ENCODE measurements around the gene NCBP3. TPM values are rescaled to one million over a fixed set of nuclear protein-coding genes. Genes with fewer than 3 reads are reported as not detected.

Gene NCBP3
- total RNA-seq, 1 donor from 2014 or later, result 34.9 TPM

GRCh38 chr17:3768341-3768740 lies 77.7 kb downstream of the NCBP3 start:
- ATAC-seq, result no peak
- no peaks in the 10 kb centered on the region for H3K4me1 ChIP-seq
- DNase-seq, result no peak

DNA sequence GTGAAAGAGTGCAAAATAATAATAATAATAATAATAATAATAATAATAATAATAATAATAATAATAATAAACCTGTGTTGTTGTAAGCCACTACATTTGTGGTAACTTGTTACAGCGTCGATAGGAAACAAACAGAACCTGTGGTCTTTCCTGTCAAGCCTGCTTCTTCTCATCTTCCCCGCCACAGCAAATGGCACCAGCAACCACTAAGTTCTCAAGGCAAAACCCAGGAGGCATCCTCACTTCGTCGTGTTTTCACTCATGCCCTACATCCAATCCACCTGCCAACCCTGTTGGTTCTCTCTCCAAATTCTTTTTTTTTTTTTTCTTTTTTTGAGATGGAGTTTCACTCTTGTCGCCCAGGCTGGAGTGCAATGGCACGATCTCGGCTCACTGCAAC lies 79.3 kb downstream of the NCBP3 start:
- ATAC-seq, result no peak
- Histone ChIP-seq H3K27ac (no peak overlapping the region), H3K27me3 (no peaks in the 10 kb centered on the region), H3K4me3 (no peak overlapping the region), H3K4me1 (no peaks in the 10 kb centered on the region), H3K9me3 (no peaks in the 10 kb centered on the region), H3K36me3 (no peaks in the 10 kb centered on the region)
- no peak for DNase-seq
- TF ChIP-seq CTCF (IDR thresholded peaks at IDR 0.05), result no peak
- intact Hi-C loops (cut with DNase I), result no loop called here

More at GRCh38 chr17:3768341-3768740, 77.7 kb downstream of the NCBP3 start:
- Histone ChIP-seq H3K36me3 (no peaks in the 10 kb centered on the region), H3K27me3 (no peaks in the 10 kb centered on the region), H3K9me3 (no peaks in the 10 kb centered on the region), H3K4me3 (no peak overlapping the region), H3K27ac (no peak overlapping the region)
- intact Hi-C loops (cut with DNase I), result no loop called here
- no peak for TF ChIP-seq CTCF (IDR thresholded peaks at IDR 0.05)

DNA sequence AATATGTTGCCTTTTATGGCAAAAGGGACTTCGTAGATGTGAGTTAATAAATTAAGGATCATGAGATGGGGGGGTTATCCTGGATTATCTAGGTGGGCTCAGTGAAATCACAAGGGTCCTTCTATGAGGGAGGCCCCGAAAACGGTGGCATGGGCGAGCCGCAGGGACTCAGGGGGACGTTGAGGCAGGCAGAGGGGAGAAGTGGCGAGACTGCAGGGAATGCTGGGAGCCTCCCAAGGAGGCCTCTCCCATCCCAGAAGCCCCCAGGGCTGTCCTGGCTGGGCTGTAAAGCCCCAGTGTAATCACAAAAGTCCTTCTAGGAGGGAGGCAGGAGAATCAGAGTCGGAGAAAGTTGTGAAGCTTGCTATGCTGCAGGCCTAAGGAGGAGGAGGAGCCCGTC lies 80.1 kb downstream of the NCBP3 start:
- Histone ChIP-seq H3K4me1 (no peaks in the 10 kb centered on the region), H3K4me3 (no peak overlapping the region), H3K27ac (peak overlapping the region; percentile 17), H3K9me3 (no peaks in the 10 kb centered on the region), H3K27me3 (no peaks in the 10 kb centered on the region), H3K36me3 (no peaks in the 10 kb centered on the region)
- ATAC-seq (no peak), DNase-seq (no peak)
- intact Hi-C loops (cut with DNase I), result no loop called here
- no peak for TF ChIP-seq CTCF (IDR thresholded peaks at IDR 0.05)

GRCh38 chr17:3763777-3764170 lies 82.3 kb downstream of the NCBP3 start:
- TF ChIP-seq CTCF (IDR thresholded peaks at IDR 0.05), result no peak
- Histone ChIP-seq H3K27me3 (no peaks in the 10 kb centered on the region), H3K4me3 (peak overlapping the region; percentile 8), H3K4me1 (no peaks in the 10 kb centered on the region), H3K9me3 (no peaks in the 10 kb centered on the region), H3K36me3 (no peaks in the 10 kb centered on the region), H3K27ac (no peak overlapping the region)
- ATAC-seq (peak; percentile 6), DNase-seq (no peak)
- intact Hi-C loops (cut with DNase I), result no loop called here

DNA sequence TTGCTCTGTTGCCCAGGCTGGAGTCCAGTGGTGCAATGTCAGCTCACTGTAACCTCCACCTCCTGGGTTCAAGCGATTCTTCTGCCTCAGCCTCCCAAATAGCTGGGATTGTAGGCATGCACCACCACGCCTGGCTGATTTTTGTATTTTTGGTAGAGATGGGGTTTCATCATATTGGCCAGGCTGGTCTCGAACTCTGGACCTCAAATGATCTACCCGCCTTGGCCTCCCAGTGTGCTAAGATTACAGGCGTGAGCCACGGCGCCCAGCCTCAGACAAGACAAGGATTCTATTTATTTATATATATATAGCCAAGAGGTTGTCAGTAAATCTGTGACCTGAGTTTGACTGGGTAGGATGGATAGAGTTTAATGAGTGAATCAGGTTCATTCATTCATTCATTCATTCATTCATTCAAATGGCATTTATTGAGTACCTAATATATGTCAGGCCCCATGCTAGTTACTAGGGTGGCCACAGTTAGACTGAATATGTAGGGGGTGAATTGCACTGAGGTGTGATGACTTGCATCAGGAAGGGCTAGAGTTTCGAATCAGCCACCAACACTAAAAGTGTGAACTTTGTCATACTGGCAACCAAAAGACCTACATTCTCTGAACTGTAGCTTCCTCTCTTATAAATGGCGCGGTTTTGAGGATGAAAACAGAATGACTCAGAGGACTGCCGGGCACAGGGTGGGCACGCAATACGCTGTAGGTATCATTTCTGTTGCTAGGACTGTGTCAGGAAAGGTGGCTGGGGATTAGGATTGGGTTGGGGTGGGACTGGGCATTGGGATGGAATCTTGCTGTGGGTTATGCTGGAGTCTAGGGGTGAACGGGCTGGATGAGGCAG lies 82.9 kb downstream of the NCBP3 start:
- Histone ChIP-seq H3K4me3 (peak overlapping the region; percentile 8), H3K36me3 (no peaks in the 10 kb centered on the region), H3K27me3 (no peaks in the 10 kb centered on the region), H3K9me3 (no peaks in the 10 kb centered on the region), H3K4me1 (no peaks in the 10 kb centered on the region), H3K27ac (no peak overlapping the region)
- TF ChIP-seq CTCF (IDR thresholded peaks at IDR 0.05), result no peak
- ATAC-seq, result peak; percentile 49
- DNase-seq, result no peak
- intact Hi-C loops (cut with DNase I), result no loop called here

All from upper lobe of right lung (tissue), 1 donor.